ENCODE data around the gene CDX1. TPM values are rescaled to one million over a fixed set of nuclear protein-coding genes. Genes with fewer than 3 reads are reported as not detected.
"Not testable (repeated sequence)": the region's sequence is repeated elsewhere in the genome, so short reads cannot be mapped to it uniquely, and the experiment has no call there.

Gene CDX1
- total RNA-seq, 1 experiment from 2014 or later, result not detected

DNA sequence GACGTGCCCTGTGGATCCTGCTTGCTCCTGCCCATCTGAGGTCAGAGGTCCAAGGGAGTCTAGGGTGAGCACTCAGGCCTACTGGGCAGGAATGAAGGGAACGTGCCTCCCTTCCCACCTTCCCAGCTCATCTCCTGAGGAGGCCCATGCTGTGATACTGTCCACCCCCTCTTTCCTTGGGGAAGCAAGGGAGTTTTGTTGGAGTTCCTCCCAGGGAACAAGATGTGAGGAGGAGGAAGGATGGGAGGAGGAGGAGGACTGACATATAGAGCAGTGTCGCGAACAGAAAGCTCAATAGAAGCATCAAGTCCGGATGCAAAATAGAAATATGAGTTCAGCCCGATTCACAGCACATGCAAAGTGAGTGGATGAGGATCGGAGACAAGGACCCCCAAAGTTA lies 64.3 kb downstream of the CDX1 start:
- Histone ChIP-seq H3K9me2 (replicated peaks; ENCODE audit: low read length) (no peaks in the 10 kb centered on the region), H3K79me2 (ENCODE audit: low read length) (no peaks in the 10 kb centered on the region), H3K4me1 (ENCODE audit: insufficient read depth, low read length) (no peaks in the 10 kb centered on the region), H3K9me3 (ENCODE audit: low read length) (no peaks in the 10 kb centered on the region), H3K4me2 (ENCODE audit: low read length) (no peak overlapping the region), H3K9ac (ENCODE audit: low read length) (no peak overlapping the region), H2AFZ (ENCODE audit: low read length) (no peak overlapping the region), H3K27me3 (ENCODE audit: low read length) (no peaks in the 10 kb centered on the region), H3K36me3 (ENCODE audit: low read depth, low read length) (no peaks in the 10 kb centered on the region), H3K27ac (ENCODE audit: low read length) (no peak overlapping the region), H4K20me1 (ENCODE audit: low read length) (no peaks in the 10 kb centered on the region), H3F3A (ENCODE audit: low read length, unreplicated experiment) (no peaks in the 10 kb centered on the region), H3K4me3 (ENCODE audit: low read length) (no peak overlapping the region)
- CTCF ChIA-PET, result interaction anchor here (0.6 kb wide), 1 partner anchor 32 kb away, joined by 9 read pairs; no protein-coding TSS in a partner anchor
- no peak for TF ChIP-seq EZH2 (IDR thresholded peaks at IDR 0.05; ENCODE audit: low read length, unreplicated experiment)
- TF ChIP-seq, protein P1, sequence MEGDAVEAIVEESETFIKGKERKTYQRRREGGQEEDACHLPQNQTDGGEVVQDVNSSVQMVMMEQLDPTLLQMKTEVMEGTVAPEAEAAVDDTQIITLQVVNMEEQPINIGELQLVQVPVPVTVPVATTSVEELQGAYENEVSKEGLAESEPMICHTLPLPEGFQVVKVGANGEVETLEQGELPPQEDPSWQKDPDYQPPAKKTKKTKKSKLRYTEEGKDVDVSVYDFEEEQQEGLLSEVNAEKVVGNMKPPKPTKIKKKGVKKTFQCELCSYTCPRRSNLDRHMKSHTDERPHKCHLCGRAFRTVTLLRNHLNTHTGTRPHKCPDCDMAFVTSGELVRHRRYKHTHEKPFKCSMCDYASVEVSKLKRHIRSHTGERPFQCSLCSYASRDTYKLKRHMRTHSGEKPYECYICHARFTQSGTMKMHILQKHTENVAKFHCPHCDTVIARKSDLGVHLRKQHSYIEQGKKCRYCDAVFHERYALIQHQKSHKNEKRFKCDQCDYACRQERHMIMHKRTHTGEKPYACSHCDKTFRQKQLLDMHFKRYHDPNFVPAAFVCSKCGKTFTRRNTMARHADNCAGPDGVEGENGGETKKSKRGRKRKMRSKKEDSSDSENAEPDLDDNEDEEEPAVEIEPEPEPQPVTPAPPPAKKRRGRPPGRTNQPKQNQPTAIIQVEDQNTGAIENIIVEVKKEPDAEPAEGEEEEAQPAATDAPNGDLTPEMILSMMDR (conservative IDR thresholded peaks at IDR 0.05; ENCODE audit: low read depth, low read length), result no peak
- TF ChIP-seq EZH2phosphoT487 (IDR thresholded peaks at IDR 0.05; ENCODE audit: borderline replicate concordance, low read length), result no peak
- POLR2A ChIA-PET (ENCODE audit: unreplicated experiment), result no interaction called here
- no peak for DNase-seq
- no TSS peak for BruUV-seq (replicated peaks)
- intact Hi-C loops (cut with micrococcal nuclease), result no loop called here
- ATAC-seq, result no peak

DNA sequence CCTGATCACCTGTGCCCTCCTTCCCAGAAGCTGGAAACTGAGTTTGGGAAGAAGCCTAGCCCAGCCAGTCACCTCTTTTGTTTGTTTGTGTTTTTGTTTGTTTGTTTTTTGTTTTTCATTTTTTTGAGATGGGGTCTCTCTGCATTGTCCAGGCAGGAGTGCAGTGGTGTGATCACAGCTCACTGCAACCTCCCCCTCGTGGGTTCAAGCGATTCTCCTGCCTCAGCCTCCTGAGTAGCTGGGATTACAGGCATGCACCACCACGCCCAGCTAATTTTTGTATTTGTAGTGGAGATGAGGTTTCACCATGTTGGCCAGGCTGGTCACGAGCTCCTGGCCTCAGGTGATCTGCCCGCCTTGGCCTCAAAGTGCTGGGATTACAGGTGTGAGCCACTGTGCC lies 67.1 kb downstream of the CDX1 start:
- intact Hi-C loops (cut with micrococcal nuclease); POLR2A ChIA-PET (ENCODE audit: unreplicated experiment); H3F3A ChIP-seq (ENCODE audit: low read length, unreplicated experiment); BruUV-seq (replicated peaks); H3K4me2 ChIP-seq (ENCODE audit: low read length); H3K9me2 ChIP-seq (replicated peaks; ENCODE audit: low read length); ATAC-seq; H4K20me1 ChIP-seq (ENCODE audit: low read length); H3K79me2 ChIP-seq (ENCODE audit: low read length); H3K36me3 ChIP-seq (ENCODE audit: low read depth, low read length); DNase-seq; H3K4me3 ChIP-seq (ENCODE audit: low read length); H3K4me1 ChIP-seq (ENCODE audit: insufficient read depth, low read length); H3K27ac ChIP-seq (ENCODE audit: low read length); H3K9me3 ChIP-seq (ENCODE audit: low read length); H3K9ac ChIP-seq (ENCODE audit: low read length); H2AFZ ChIP-seq (ENCODE audit: low read length); CTCF ChIA-PET; H3K27me3 ChIP-seq (ENCODE audit: low read length): not testable (repeated sequence)

Other genes with a start within 250 kb of the CDX1 start
- gene PDE6A, start 222.0 kb upstream of the CDX1 start, total RNA-seq (2014; rRNA removed), result not detected in 2 replicates
- 10.8 and 13.1 TPM in 2 replicates for gene SLC26A2, start 206.0 kb upstream of the CDX1 start, total RNA-seq (2014; rRNA removed)
- gene TIGD6, start 166.1 kb upstream of the CDX1 start, total RNA-seq (2014; rRNA removed), result 3.8 and 5.7 TPM in 2 replicates
- 56.6 and 84.7 TPM in 2 replicates for gene HMGXB3, start 166.0 kb upstream of the CDX1 start, total RNA-seq (2014; rRNA removed)
- not detected in 2 replicates for gene CSF1R, start 80.2 kb upstream of the CDX1 start, total RNA-seq (2014; rRNA removed)
- 0.12 and 0.66 TPM in 2 replicates for gene PDGFRB, start 10.9 kb upstream of the CDX1 start, total RNA-seq (2014; rRNA removed)
- 0.29 and 0.35 TPM in 2 replicates for gene SLC6A7, start 23.3 kb downstream of the CDX1 start, total RNA-seq (2014; rRNA removed)
- gene CAMK2A, start 123.0 kb downstream of the CDX1 start, total RNA-seq (2014; rRNA removed), result 0.15 TPM in 1 of 2 replicates, not detected in the other
- gene ARSI, start 136.1 kb downstream of the CDX1 start, total RNA-seq (2014; rRNA removed), result 5.9 and 6.3 TPM in 2 replicates
- gene TCOF1, start 190.9 kb downstream of the CDX1 start, total RNA-seq (2014; rRNA removed), result 113 and 149 TPM in 2 replicates
- gene CD74, start 246.1 kb downstream of the CDX1 start, total RNA-seq (2014; rRNA removed), result 0.22 and 0.52 TPM in 2 replicates